ENCODE results near the gene RBM19. TPM values are rescaled to one million over a fixed set of nuclear protein-coding genes. Genes with fewer than 3 reads are reported as not detected.

Gene RBM19
- total and polyA plus RNA-seq, 2 of the 4 experiments (the other 2 are of a cell fraction) = 18.7 to 19.2 TPM

GRCh38 chr12:113942209-113942608 lies 23.9 kb downstream of the RBM19 start:
- dilution Hi-C loops (cut with HindIII; ENCODE audit: low sequenced_read_pairs, unreplicated experiment) = no loop called here
- no peak overlapping the region for H3K4me3 ChIP-seq (ENCODE audit: insufficient read depth, low read depth, low read length)
- DNase-seq (no peak), ATAC-seq (ENCODE audit: low read depth) (no peak)
- no peak overlapping the region for H2BK120ac ChIP-seq (ENCODE audit: low read depth, low read length)
- H4K8ac ChIP-seq (ENCODE audit: low read depth in 2 of 2, low read length in 2 of 2) = no peak overlapping the region
- CTCF ChIA-PET = no interaction called here
- H3K36me3 ChIP-seq (ENCODE audit: control insufficient read depth, insufficient read depth, low read length) = peaks cover 43% of the 10 kb centered on the region
- no peaks in the 10 kb centered on the region for H4K20me1 ChIP-seq (ENCODE audit: insufficient read depth, low read length)
- in situ Hi-C loops (cut with MboI; ENCODE audit: low sequenced_read_pairs) = no loop called here
- no peak overlapping the region for H3K27ac ChIP-seq (ENCODE audit: insufficient read depth, low read length)
- no peak overlapping the region for H2AK5ac ChIP-seq (ENCODE audit: low read depth, low read length)
- intact Hi-C loops (cut with micrococcal nuclease) = no loop called here
- H2AK9ac ChIP-seq (replicated peaks; ENCODE audit: low read depth, low read length, poor library complexity) = no peak overlapping the region
- no peak overlapping the region for H4K5ac ChIP-seq (ENCODE audit: low read depth, low read length)
- no peak overlapping the region for H2AFZ ChIP-seq (replicated peaks; ENCODE audit: low read length, poor library complexity)
- H4K91ac ChIP-seq (ENCODE audit: insufficient read depth, low read depth, low read length) = no peak overlapping the region
- H3K56ac ChIP-seq (ENCODE audit: extremely low read depth, insufficient read depth, low read length) = no peak overlapping the region
- no peak overlapping the region for H2BK20ac ChIP-seq (ENCODE audit: low read depth, low read length)
- H3K4me1 ChIP-seq (ENCODE audit: control insufficient read depth, insufficient read depth, low read length) = no peaks in the 10 kb centered on the region
- H3K4me2 ChIP-seq (ENCODE audit: low read depth, low read length) = no peak overlapping the region
- no peaks in the 10 kb centered on the region for H3K27me3 ChIP-seq (ENCODE audit: control insufficient read depth, insufficient read depth, low read length)
- H3K4ac ChIP-seq (ENCODE audit: low read depth, low read length) = no peak overlapping the region
- no CpG with 5 or more reads among the region's 15 CpGs for WGBS, 2 experiments (ENCODE audit: extremely low coverage in 2 of 2, insufficient read length in 1 of 2)
- no peak overlapping the region for H3K18ac ChIP-seq (ENCODE audit: low read depth, low read length)
- H2BK15ac ChIP-seq (ENCODE audit: low read depth, low read length) = no peak overlapping the region
- TF ChIP-seq ELK1 (IDR thresholded peaks at IDR 0.05; ENCODE audit: borderline replicate concordance, low read depth, low read length) (no peak), USF2 (IDR thresholded peaks at IDR 0.05; ENCODE audit: low read depth, low read length) (no peak), CTCF (conservative IDR thresholded peaks at IDR 0.05; ENCODE audit: low read depth, low read length) (no peak), CEBPB (IDR thresholded peaks at IDR 0.05; ENCODE audit: low read depth, low read length) (no peak), FOS (IDR thresholded peaks at IDR 0.05; ENCODE audit: low read depth, low read length) (no peak), NFE2L2 (IDR thresholded peaks at IDR 0.05; ENCODE audit: low read depth, low read length) (no peak), MXI1 (IDR thresholded peaks at IDR 0.05; ENCODE audit: borderline replicate concordance, low read depth, low read length) (no peak), CHD1 (IDR thresholded peaks at IDR 0.05; ENCODE audit: low read depth, low read length) (no peak), MAZ (IDR thresholded peaks at IDR 0.05; ENCODE audit: borderline replicate concordance, low read depth, low read length) (no peak), MAFK (IDR thresholded peaks at IDR 0.05; ENCODE audit: low read depth, low read length) (no peak)
- H3K9ac ChIP-seq (ENCODE audit: low read depth, low read length) = no peak overlapping the region
- no peak overlapping the region for H3K23ac ChIP-seq (ENCODE audit: low read depth, low read length)
- no peaks in the 10 kb centered on the region for H3K9me3 ChIP-seq (ENCODE audit: control insufficient read depth, insufficient read depth, low read length)
- BruUV-seq (replicated peaks) = no TSS peak
- H2BK5ac ChIP-seq (ENCODE audit: low read depth, low read length, poor library complexity, severe bottlenecking) = no peak overlapping the region
- H3K79me1 ChIP-seq (ENCODE audit: low read depth in 1 of 2, low read length in 2 of 2) = no peaks in the 10 kb centered on the region
- no peaks in the 10 kb centered on the region for H3K9me1 ChIP-seq (ENCODE audit: insufficient read depth, low read length)
- H3K14ac ChIP-seq (replicated peaks; ENCODE audit: low read depth, low read length) = no peak overlapping the region
- POLR2A ChIA-PET (ENCODE audit: unreplicated experiment) = no interaction called here
